ENCODE data around the gene ERP27.

The ERP27 gene

DNA sequence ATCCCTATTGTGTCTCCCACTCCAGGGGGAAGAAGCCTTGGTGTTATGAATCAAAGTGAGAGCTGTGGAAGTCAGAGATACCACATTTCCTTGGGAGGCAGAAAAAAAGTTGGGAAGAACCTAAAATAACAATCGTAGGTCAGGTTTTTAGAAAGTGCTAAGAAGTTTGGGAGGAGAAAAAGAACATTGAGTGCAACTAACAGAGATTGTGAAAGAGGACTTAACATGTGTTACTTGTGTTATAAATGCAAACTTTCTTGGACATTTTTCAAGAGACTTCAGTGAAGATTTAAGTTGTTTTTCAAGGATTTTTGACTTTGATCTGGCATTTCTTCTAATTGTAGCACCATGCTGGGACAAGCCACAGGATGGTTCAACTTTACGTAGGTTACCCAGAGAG, 7.8 kb upstream of the ERP27 start:
- Mint-ChIP-seq H3K9me3 (peaks cover 4% of the 10 kb centered on the region), H3K4me3 (no peak overlapping the region), H3K36me3 (ENCODE audit: low read depth) (no peaks in the 10 kb centered on the region), H3K27me3 (ENCODE audit: low read depth, poor library complexity) (peaks cover 3% of the 10 kb centered on the region), H3K4me1 (peaks cover 39% of the 10 kb centered on the region), H3K27ac (peak overlapping the region; percentile 25)
- no peak for DNase-seq
- TF ChIP-seq, protein P1, sequence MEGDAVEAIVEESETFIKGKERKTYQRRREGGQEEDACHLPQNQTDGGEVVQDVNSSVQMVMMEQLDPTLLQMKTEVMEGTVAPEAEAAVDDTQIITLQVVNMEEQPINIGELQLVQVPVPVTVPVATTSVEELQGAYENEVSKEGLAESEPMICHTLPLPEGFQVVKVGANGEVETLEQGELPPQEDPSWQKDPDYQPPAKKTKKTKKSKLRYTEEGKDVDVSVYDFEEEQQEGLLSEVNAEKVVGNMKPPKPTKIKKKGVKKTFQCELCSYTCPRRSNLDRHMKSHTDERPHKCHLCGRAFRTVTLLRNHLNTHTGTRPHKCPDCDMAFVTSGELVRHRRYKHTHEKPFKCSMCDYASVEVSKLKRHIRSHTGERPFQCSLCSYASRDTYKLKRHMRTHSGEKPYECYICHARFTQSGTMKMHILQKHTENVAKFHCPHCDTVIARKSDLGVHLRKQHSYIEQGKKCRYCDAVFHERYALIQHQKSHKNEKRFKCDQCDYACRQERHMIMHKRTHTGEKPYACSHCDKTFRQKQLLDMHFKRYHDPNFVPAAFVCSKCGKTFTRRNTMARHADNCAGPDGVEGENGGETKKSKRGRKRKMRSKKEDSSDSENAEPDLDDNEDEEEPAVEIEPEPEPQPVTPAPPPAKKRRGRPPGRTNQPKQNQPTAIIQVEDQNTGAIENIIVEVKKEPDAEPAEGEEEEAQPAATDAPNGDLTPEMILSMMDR (IDR thresholded peaks at IDR 0.05) = no peak

DNA sequence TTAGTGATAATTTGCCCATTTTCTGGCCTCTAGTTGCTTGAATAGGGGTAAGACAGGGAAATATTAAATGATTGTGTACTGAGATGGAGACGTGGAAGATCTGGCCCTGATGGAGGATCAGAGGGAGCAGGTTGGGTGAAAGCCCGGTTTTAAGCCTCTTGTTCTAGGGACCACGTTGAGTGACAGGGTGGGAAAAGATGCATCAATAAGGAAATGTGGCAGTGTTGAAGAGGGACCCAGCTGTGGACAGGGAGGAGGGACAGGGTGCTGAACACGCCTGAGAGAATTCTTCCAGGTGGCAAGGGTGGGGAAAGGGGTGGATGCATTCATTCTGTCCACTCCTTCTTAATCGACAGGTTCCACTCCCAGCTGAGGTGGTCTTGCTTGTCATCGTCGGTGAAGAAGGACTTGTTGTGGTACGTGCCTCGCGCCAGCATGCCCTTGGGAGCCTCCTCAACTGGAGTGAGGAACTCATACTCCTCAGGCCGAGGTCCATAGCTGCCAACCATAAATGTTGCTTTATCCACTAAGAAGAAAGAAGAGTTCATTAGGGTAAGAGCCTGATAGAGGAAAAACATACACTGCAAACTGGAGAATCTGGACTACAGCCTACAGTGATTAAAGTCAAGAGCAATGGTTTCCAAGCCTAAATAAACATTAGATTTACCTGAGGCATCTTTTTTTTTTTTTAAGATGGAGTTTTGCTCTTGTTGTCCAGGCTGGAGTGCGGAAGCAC, 4.0 kb upstream of the ERP27 start:
- no peak overlapping the region for H3K27ac Mint-ChIP-seq
- H3K4me1 Mint-ChIP-seq = peaks cover 12% of the 10 kb centered on the region
- H3K27me3 Mint-ChIP-seq (ENCODE audit: low read depth, poor library complexity) = no peaks in the 10 kb centered on the region
- H3K9me3 Mint-ChIP-seq = peaks cover 10% of the 10 kb centered on the region
- no peak overlapping the region for H3K4me3 Mint-ChIP-seq
- TF ChIP-seq, protein P1 (IDR thresholded peaks at IDR 0.05) = no peak
- DNase-seq = no peak
- H3K36me3 Mint-ChIP-seq (ENCODE audit: low read depth) = no peaks in the 10 kb centered on the region

DNA sequence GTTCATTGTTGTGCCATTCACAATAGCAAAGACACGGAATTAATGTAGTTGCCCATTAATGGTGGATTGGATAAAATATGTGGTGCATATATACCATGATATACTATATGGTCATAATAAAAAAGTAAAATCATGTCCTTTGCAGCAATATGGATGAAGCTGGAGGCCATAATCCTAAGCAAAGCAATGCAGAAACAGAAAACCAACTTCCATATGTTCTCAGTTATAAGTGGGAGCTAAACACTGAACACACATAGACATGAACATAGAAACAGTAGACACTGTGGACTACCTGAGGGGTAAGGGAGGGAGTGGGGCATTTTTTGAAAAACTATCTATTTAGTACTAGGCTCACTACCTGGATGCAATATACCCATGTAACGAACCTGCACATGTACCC, 3.0 kb upstream of the ERP27 start:
- Mint-ChIP-seq H3K9me3 (peaks cover 10% of the 10 kb centered on the region), H3K4me3 (no peak overlapping the region), H3K4me1 (peaks cover 15% of the 10 kb centered on the region), H3K27ac (no peak overlapping the region), H3K36me3 (ENCODE audit: low read depth) (no peaks in the 10 kb centered on the region), H3K27me3 (ENCODE audit: low read depth, poor library complexity) (no peaks in the 10 kb centered on the region)
- DNase-seq = no peak
- TF ChIP-seq, protein P1 (IDR thresholded peaks at IDR 0.05) = no peak

DNA sequence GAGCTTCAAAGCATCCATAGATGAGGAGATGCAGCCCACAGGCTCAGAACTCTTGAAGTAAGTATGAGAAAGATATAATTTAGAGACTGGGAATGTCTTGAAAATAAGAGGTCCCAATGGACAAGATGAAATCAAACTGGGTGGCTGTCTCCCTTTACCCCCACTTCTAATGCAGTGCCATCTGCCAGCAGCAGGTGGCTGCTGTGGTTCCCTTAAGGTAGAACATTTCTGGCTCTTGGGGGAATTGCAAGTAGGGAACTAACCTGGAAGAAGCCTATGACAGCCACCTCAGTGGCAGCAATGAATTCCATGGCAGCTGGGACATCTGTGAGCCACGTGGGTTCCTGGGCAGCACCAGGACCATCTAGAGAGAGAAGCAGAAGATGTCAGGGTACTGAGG, 648 bp downstream of the ERP27 start:
- Mint-ChIP-seq H3K4me3 (no peak overlapping the region), H3K36me3 (ENCODE audit: low read depth) (no peaks in the 10 kb centered on the region), H3K9me3 (peaks cover 10% of the 10 kb centered on the region), H3K27me3 (ENCODE audit: low read depth, poor library complexity) (no peaks in the 10 kb centered on the region), H3K4me1 (peaks cover 27% of the 10 kb centered on the region), H3K27ac (no peak overlapping the region)
- TF ChIP-seq, protein P1 (IDR thresholded peaks at IDR 0.05) = no peak
- DNase-seq = no peak

DNA sequence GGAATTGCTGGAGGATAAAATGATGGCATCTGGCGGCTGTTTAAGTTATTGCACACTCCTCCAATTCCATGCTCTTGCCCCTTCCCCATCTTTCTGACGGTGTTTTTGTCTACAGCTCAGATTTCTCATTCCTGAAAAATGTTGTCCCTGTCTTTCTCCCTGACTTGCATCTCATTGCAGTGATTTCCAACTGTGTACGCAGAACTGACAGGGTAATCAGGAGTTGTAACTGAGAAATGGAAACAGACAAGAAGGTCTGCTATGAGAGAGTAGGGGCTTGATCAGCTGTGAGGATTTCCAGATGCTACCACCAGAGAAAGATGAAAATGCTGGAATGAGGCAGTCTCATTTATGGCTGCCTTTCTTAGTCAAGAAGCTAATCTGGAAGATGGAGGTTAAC, 1.3 kb downstream of the ERP27 start:
- Mint-ChIP-seq H3K36me3 (ENCODE audit: low read depth) (no peaks in the 10 kb centered on the region), H3K27ac (peak overlapping the region; percentile 13), H3K9me3 (peaks cover 8% of the 10 kb centered on the region), H3K27me3 (ENCODE audit: low read depth, poor library complexity) (no peaks in the 10 kb centered on the region), H3K4me1 (peaks cover 27% of the 10 kb centered on the region), H3K4me3 (no peak overlapping the region)
- TF ChIP-seq, protein P1 (IDR thresholded peaks at IDR 0.05) = no peak
- DNase-seq = no peak

DNA sequence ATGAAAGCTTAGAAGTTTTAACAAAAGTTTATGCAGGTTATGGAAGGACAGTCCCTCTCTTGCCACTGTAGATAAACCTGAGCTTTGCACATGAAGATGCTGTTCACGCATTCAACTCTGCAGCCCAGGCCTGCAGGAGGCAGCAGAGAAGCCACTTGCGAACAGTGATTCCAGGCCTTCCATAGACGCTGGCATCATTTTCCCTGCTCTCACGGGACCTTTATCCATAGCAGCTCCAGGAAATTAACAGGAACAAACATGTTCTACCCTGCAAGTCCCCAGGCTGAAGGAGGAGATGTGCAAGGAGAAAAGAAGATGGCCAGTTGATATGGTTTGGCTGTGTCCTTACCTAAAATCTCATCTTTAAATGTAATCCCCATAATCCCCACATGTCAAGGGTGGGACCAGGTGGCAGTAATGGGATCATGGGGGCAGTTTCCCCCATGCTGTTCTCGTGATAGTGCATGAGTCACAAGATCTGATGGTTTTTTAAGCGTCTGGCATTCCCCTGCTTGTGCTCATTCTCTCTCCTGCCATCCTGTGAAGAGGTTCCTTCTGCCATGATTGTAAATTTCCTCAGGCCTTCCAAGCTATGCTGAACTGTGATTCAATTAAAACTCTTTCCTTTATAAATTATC, 2.0 kb downstream of the ERP27 start:
- Mint-ChIP-seq H3K36me3 (ENCODE audit: low read depth) (no peaks in the 10 kb centered on the region), H3K4me3 (no peak overlapping the region), H3K27ac (peak overlapping the region; percentile 94), H3K4me1 (peaks cover 31% of the 10 kb centered on the region), H3K9me3 (peaks cover 6% of the 10 kb centered on the region), H3K27me3 (ENCODE audit: low read depth, poor library complexity) (no peaks in the 10 kb centered on the region)
- no peak for DNase-seq
- TF ChIP-seq, protein P1 (IDR thresholded peaks at IDR 0.05) = no peak

Data from nephron progenitor cell (in vitro differentiated cells).